Common myeloid progenitor, CD34-positive (primary cell): ENCODE measurements around the gene PRKN.

Source experiments
- CTCF ChIA-PET: fragments of 350-600 bp; sonication (Branson Sonifier 250); formaldehyde crosslinking; loops from one replicate; lab custom pipeline; 2021; ENCODE audit warnings: antibody characterized with exemption; lab: Charles Lee
- POLR2A ChIA-PET: fragments of 350-600 bp; sonication (Branson Sonifier 250); formaldehyde crosslinking; loops from one replicate; lab custom pipeline; 2021; ENCODE audit warnings: antibody characterized with exemption; lab: Charles Lee
- DNase-seq, 3 donors: peaks; one replicate each; pipeline versions ENCODE4 v3.0.0 to v3.0.0-alpha.2; 2013
- H3K27ac ChIP-seq, 2 experiments: 1 replicate in 1 of 2; 2 replicates in 1 of 2; pipeline ENCODE4 v1.7.0; 2013; ENCODE audit warnings: inconsistent platforms in 2 of 2, low read length in 2 of 2, mild to moderate bottlenecking in 2 of 2, low read depth in 1 of 2, moderate library complexity in 1 of 2; ENCODE audit not compliant: severe bottlenecking in 2 of 2, insufficient read depth in 1 of 2, poor library complexity in 1 of 2
- H3K27me3 ChIP-seq, 5 experiments: replicated peaks in 2 of 5; 1 replicate in 3 of 5; 2 replicates in 2 of 5; pipeline versions ENCODE4 v1.6.1 to v1.7.0; 2013; ENCODE audit warnings: low read length in 4 of 5, mild to moderate bottlenecking in 2 of 5, moderate library complexity in 2 of 5, inconsistent platforms in 1 of 5; ENCODE audit not compliant: insufficient read depth in 5 of 5, control insufficient read depth in 4 of 5
- H3K36me3 ChIP-seq, 4 experiments: 1 replicate in 2 of 4; 2 replicates in 2 of 4; pipeline versions ENCODE4 v1.6.1 to v1.7.0; 2013; ENCODE audit warnings: low read length in 3 of 4, control low read depth in 1 of 4, mild to moderate bottlenecking in 1 of 4; ENCODE audit not compliant: control insufficient read depth in 4 of 4, insufficient read depth in 4 of 4
- H3K4me1 ChIP-seq, 4 experiments: 1 replicate in 3 of 4; 2 replicates in 1 of 4; pipeline versions ENCODE4 v1.6.1 to v1.7.1; 2013; ENCODE audit warnings: low read length in 3 of 4, mild to moderate bottlenecking in 3 of 4, control low read depth in 1 of 4, inconsistent platforms in 1 of 4, moderate library complexity in 1 of 4; ENCODE audit not compliant: control insufficient read depth in 4 of 4, insufficient read depth in 4 of 4; ENCODE audit errors: control extremely low read depth in 1 of 4
- H3K4me3 ChIP-seq, 7 experiments: 1 replicate in 4 of 7; 2 replicates in 3 of 7; pipeline versions ENCODE4 v1.5.1 to v1.7.0; 2013; ENCODE audit warnings: mild to moderate bottlenecking in 7 of 7, low read length in 6 of 7, moderate library complexity in 6 of 7, inconsistent platforms in 2 of 7, low read depth in 2 of 7, control low read depth in 1 of 7; ENCODE audit not compliant: insufficient read depth in 4 of 7, control insufficient read depth in 1 of 7; ENCODE audit errors: extremely low read depth in 1 of 7
- H3K9me3 ChIP-seq, 5 experiments: 1 replicate in 4 of 5; 2 replicates in 1 of 5; pipeline versions ENCODE4 v1.6.1 to v1.7.1; 2013; ENCODE audit warnings: low read length in 4 of 5, mild to moderate bottlenecking in 2 of 5, inconsistent platforms in 1 of 5, low read depth in 1 of 5, moderate library complexity in 1 of 5; ENCODE audit not compliant: control insufficient read depth in 4 of 5, insufficient read depth in 2 of 5; ENCODE audit errors: control extremely low read depth in 1 of 5
- WGBS: methylation state at CpG from one replicate; pipeline ENCODE4 v1.1.5; 2013; ENCODE audit not compliant: insufficient coverage; 5-methylcytosine and 5-hydroxymethylcytosine counted together

PRKN gene

DNA sequence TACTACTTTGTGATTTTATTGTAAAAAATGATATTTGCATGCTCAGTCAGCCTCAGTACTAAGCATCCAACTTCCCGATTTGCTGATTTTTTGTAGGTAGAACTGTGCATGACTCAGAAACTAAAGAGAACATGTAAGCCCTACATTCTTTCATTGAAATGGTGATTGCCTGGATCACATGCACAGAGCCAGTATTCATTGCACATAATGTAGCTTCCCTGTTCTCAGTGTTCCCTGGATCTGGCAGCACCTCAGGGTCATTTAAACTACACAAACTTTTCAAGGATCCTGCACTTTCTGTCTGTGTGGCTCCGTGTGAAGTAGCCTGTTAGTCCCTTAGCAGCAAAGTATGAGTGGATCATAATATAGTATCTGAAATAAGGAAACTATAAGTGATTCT lies 1030.8 kb downstream of the PRKN start:
- no peak overlapping the region for H3K27ac ChIP-seq
- 89% methylated on average over 1 of the region's 2 CpGs for WGBS
- H3K4me3 ChIP-seq, result no peak overlapping the region
- no peaks in the 10 kb centered on the region for H3K9me3 ChIP-seq
- H3K36me3 ChIP-seq, result no peaks in the 10 kb centered on the region
- H3K27me3 ChIP-seq, result no peaks in the 10 kb centered on the region
- CTCF ChIA-PET, result no interaction called here
- POLR2A ChIA-PET, result no interaction called here
- no peaks in the 10 kb centered on the region for H3K4me1 ChIP-seq
- DNase-seq, result no peak

DNA sequence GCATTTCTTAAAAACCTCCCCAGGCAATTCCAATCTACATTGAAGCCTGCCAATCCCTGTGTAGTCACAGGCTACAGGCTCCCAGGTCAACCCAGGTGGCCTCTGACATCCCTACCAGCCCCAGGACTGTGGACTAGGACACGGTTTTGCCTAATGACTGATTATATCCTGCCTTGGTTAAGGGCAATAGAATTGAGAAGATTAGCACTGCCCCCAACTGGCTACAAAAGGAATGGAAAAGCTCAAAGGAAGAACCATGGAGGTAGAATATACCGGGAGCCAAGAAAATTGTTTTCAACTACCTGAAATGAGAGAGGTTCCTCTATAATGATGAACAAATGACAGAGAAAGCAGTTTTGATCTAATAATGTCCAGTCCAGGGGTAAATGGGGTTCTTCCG lies 1032.6 kb downstream of the PRKN start:
- CTCF ChIA-PET, result no interaction called here
- peak in 2 of 3 donors; percentile 1 to 2 for DNase-seq
- Histone ChIP-seq H3K4me1 (no peaks in the 10 kb centered on the region), H3K4me3 (no peak overlapping the region), H3K36me3 (no peaks in the 10 kb centered on the region), H3K9me3 (no peaks in the 10 kb centered on the region), H3K27me3 (peaks cover 0 to 2% (median 0%) of the 10 kb centered on the region in 5 experiments), H3K27ac (no peak overlapping the region)
- POLR2A ChIA-PET, result no interaction called here
- WGBS, result 92% methylated on average over 3 of the region's 3 CpGs

DNA sequence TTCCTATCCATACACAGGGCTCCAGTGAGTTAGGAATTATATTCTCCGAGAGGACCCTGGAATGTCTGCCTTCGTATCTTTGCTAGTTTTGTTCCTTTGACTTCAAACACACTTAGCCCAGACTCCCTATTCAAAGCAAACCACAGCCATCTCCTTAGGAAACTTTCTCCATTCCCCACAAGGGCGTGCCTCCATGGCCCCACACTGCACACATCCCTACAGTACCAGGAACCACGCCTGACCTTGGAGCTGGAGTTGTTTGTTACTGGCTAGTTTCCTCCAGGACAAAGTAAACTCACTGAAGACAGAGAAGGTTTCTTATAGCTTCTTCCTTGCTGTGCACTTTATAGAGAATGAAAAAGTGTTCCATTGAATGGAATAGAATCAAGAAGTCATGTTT lies 1040.9 kb downstream of the PRKN start:
- ChIA-PET CTCF (no interaction called here), POLR2A (no interaction called here)

DNA sequence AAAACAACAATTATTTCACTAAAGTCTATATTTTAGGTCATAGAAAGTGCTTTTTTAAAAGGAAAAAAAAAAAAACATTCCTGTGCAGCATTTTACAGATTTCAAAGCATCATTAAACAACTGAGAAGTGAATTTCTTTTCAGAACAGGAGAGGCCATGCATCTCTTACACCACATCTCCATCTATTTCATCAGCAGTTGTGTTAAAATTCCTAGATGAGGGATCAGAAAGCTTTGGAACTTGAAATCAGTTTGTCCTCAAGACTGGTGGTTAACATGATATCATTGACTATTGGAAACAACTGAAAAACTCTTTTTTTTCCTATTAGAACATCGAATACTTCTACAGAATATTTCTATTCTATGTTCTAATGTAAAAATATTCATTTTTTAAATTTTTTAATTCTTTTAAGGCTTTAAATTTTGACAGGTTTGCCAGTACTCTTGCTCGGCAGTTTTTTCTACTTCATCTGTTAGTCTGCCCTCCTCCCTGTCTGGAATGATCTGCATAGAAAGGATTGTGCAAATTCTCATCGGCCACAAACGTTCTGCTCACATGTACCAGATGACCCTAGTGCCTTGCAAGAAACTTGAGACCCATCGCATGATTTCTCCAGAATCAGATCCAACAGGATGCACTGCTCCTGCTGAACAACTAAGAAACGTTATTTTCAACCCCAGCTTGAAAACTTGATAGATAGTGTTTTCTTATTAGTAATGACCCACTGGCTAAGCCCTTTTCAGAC lies 1042.7 kb downstream of the PRKN start:
- DNase-seq, result no peak
- Histone ChIP-seq H3K4me1 (no peaks in the 10 kb centered on the region), H3K27me3 (peaks cover 0 to 2% (median 0%) of the 10 kb centered on the region in 5 experiments), H3K9me3 (no peaks in the 10 kb centered on the region), H3K36me3 (no peaks in the 10 kb centered on the region), H3K4me3 (no peak overlapping the region), H3K27ac (no peak overlapping the region)
- CTCF ChIA-PET, result no interaction called here
- POLR2A ChIA-PET, result no interaction called here
- WGBS, result 94% methylated on average over 4 of the region's 6 CpGs

More for the DNA sequence above, 1040.9 kb downstream of the PRKN start:
- 100% methylated on average over 2 of the region's 4 CpGs for WGBS
- H3K9me3 ChIP-seq, result no peaks in the 10 kb centered on the region
- peaks cover 0 to 3% (median 0%) of the 10 kb centered on the region in 5 experiments for H3K27me3 ChIP-seq
- no peak overlapping the region for H3K27ac ChIP-seq
- H3K4me3 ChIP-seq, result no peak overlapping the region
- DNase-seq, result no peak
- no peaks in the 10 kb centered on the region for H3K36me3 ChIP-seq
- H3K4me1 ChIP-seq, result no peaks in the 10 kb centered on the region

DNA sequence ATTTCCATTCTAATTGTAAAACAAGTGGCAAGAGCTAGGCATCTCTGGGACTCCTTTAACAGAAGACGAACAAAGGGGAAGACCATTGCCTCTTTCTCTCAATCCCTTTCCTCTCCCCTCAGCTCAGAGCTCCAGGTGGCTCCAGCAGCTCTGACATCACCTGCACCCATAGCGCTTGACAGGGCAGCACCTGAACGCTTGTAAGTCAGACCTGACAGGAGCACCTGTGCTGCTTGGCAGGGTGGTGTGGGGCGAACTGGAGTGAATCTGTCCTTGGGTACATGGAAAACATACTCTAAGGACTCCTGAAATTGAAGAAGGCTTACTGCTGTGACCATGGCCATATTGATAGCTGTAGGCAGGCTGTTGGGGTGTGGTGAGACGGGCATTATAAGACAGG lies 1044.2 kb downstream of the PRKN start:
- no peak overlapping the region for H3K4me3 ChIP-seq
- no peaks in the 10 kb centered on the region for H3K9me3 ChIP-seq
- no peaks in the 10 kb centered on the region for H3K36me3 ChIP-seq
- 100% methylated on average over 4 of the region's 5 CpGs for WGBS
- no peaks in the 10 kb centered on the region for H3K27me3 ChIP-seq
- ChIA-PET CTCF (no interaction called here), POLR2A (no interaction called here)
- H3K27ac ChIP-seq, result no peak overlapping the region
- H3K4me1 ChIP-seq, result no peaks in the 10 kb centered on the region
- DNase-seq, result no peak

DNA sequence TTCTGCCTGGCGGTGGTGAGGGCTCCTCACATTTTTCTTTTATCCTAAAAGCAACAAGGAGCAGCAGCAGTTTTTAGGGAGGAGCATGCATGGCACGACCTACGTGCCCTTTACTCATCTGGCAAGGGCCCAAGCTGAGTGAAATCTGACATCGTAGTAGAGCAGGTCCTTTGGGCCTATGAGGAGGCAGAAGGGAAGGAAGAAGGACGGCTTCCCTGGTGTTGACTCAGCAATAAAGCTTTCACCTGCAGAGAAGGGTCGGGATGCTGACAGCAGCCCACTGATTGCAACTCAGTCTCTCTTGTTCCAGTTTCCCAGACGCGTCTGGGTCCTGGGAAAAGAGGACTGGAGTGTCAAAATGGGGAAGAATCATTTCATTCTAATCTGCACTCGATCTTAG lies 1044.6 kb downstream of the PRKN start:
- CTCF ChIA-PET, result no interaction called here
- Histone ChIP-seq H3K27ac (no peak overlapping the region), H3K4me3 (no peak overlapping the region), H3K9me3 (no peaks in the 10 kb centered on the region), H3K36me3 (no peaks in the 10 kb centered on the region), H3K27me3 (no peaks in the 10 kb centered on the region), H3K4me1 (no peaks in the 10 kb centered on the region)
- POLR2A ChIA-PET, result no interaction called here
- no peak for DNase-seq
- WGBS, result 74% methylated on average over 8 of the region's 9 CpGs

DNA sequence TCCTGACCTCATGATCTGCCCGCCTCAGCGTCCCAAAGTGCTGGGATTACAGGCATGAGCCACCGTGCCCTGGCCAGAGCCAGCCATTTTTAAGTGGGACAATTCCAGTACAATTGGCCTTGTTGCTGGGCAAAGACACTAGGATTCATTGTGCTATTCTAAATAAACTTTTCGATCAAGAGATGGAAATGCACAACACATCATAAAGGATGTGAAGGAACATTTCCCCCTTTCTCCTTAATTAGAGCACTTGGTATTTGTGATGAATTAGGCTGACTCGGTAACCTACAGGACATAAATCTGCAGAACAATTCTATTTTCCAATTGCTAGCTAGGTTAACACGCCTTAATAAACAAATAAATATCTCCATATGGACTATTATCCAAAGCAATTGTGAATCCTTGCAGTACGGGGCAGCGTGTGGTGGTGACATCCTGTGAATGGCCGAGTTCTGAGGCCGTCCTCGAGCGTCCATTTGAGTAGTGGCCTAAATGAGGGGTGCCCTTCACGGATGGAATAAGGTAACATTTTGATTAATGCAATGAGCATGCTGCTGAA lies 1047.5 kb downstream of the PRKN start:
- CTCF ChIA-PET, result no interaction called here
- POLR2A ChIA-PET, result no interaction called here
- 93% methylated on average over 11 of the region's 13 CpGs for WGBS

More for the DNA sequence above, 1047.5 kb downstream of the PRKN start:
- H3K4me3 ChIP-seq, result no peak overlapping the region
- no peak overlapping the region for H3K27ac ChIP-seq
- DNase-seq, result no peak
- H3K4me1 ChIP-seq, result no peaks in the 10 kb centered on the region
- H3K27me3 ChIP-seq, result no peaks in the 10 kb centered on the region
- no peaks in the 10 kb centered on the region for H3K9me3 ChIP-seq
- no peaks in the 10 kb centered on the region for H3K36me3 ChIP-seq
